Measurements from ENCODE around the gene EVA1C.

EVA1C gene

DNA sequence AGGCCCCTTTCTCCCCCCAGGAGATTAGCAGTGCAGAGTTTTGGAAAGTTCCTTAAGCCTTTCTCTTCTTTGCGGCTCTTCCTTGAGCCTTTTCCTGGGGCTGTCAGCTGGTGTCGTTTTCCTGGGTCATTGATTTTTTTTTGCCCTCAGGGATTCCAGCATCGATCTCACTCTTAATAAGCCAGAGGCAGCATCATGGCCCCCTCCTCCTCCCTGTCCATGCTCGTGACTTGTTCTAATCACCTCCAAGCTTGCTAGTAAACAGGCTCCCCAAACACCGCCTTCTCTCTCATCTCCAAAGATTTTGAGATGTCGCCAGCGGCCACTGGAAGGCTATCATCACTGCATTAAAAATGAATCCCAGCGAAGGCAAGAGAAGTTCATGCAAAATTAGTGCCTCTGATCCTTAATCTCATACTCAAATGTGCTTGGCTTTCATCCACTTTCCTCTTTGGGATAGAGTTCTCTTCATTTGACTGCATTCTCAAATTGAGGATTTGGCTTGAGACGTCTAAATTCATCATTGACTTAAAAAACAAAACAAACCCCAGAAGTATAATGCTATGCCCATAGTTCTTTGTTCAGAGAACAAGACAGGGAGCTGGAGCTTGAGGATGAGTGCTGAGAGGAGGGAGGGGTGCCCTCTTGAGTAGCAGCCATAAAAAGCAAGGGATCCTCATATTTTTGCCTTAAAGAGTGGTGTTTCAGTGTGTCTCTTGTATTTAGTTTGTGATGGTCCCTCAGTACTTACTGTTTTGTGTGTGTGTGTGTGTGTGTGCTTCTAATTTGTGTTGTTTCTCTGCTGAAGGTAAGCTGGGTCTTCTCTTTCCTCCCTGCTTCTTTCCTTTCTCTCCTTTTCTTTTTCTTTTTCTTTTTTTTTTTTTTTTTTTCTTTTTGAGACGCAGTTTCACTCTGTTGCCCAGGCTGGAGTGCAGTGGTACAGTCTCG, 3.2 kb downstream of the EVA1C start:
- no peak for DNase-seq (ENCODE audit: low read depth)
- peak overlapping the region; percentile 74 for H3K4me3 ChIP-seq (ENCODE audit: low read length)
- TF ChIP-seq, protein P1, sequence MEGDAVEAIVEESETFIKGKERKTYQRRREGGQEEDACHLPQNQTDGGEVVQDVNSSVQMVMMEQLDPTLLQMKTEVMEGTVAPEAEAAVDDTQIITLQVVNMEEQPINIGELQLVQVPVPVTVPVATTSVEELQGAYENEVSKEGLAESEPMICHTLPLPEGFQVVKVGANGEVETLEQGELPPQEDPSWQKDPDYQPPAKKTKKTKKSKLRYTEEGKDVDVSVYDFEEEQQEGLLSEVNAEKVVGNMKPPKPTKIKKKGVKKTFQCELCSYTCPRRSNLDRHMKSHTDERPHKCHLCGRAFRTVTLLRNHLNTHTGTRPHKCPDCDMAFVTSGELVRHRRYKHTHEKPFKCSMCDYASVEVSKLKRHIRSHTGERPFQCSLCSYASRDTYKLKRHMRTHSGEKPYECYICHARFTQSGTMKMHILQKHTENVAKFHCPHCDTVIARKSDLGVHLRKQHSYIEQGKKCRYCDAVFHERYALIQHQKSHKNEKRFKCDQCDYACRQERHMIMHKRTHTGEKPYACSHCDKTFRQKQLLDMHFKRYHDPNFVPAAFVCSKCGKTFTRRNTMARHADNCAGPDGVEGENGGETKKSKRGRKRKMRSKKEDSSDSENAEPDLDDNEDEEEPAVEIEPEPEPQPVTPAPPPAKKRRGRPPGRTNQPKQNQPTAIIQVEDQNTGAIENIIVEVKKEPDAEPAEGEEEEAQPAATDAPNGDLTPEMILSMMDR (conservative IDR thresholded peaks at IDR 0.05; ENCODE audit: low read depth, low read length): no peak

DNA sequence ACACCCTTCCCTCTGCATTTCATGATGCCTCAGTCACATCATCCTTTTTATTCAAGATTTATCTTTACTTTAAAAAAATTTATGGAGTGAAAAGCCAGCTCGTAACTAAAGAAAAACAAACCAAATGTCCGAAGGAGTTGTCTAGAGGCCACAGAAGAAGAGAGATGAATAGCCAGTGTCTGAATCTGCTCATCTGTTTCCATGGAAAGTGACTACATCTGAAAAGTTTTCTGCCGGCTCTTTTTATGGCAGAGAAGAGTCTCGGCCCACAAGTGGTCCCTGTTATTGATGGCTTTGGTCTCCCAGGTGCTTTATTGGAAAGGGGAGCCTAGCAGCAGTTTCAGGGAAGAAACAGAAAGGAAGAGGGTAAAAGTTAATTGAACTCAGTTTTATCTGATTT, 5.6 kb downstream of the EVA1C start:
- TF ChIP-seq, protein P1 (conservative IDR thresholded peaks at IDR 0.05; ENCODE audit: low read depth, low read length): no peak
- DNase-seq (ENCODE audit: low read depth): no peak
- H3K4me3 ChIP-seq (ENCODE audit: low read length): no peak overlapping the region

DNA sequence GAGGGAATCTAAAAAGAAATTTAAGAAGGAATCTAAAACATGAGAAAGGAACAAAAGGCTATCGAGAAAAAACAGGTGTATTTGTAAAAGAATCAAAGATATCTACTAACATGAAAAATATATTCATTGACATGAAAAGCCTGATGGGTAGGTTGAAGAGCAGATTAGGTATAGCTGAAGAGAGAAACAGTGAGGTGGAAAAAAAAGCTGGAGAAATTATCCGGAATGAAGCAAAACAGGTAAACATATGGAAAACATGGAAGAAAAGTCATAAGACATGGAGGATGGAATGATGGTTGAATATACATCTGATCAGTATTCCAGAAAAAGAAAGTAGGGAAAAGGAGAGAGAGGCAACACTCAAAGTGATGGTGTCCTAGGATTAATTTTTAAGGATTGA, 9.6 kb downstream of the EVA1C start:
- H3K4me3 ChIP-seq (ENCODE audit: low read length): no peak overlapping the region
- TF ChIP-seq, protein P1 (conservative IDR thresholded peaks at IDR 0.05; ENCODE audit: low read depth, low read length): no peak
- no peak for DNase-seq (ENCODE audit: low read depth)

DNA sequence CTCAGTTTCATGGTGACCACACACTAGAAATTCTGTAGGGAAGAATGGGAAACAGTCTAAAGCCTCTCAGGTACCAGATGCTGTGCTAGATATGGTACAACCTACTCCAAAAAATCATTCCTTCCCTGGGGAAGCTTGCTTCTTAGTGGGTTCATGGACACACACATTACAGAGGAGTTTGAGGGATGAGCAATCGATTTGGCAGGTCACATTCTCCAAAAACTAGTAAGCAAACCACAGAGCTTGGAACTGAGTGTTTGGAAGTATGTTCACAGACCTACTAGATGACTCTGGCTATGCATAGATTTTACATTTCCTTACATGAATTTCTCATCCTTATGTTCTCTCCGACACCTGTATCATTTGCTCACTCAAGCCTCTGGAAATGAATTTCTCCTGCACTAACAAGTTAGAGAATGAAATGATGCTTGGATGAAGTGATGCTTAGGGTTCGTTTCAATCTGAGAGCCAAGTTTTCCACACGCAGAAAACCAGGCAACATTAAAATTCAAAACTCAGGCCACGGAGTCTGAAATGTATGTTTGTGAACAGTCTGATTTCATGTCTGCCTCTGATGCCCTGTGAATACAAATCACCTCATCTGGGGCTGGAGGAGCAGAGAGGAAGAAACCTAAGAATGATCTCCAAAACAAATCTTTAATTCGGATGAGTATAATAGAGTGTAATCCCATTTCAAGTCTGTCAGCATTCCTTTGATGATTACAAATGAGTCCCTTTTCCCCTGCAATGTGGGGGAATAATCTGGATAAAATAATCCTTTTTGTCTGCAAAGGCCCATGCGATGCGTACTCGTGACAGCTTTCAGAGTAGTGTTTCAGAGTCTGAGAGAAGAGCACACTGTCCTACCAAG, 11.0 kb downstream of the EVA1C start:
- H3K4me3 ChIP-seq (ENCODE audit: low read length): no peak overlapping the region
- DNase-seq (ENCODE audit: low read depth): no peak
- TF ChIP-seq, protein P1 (conservative IDR thresholded peaks at IDR 0.05; ENCODE audit: low read depth, low read length): no peak

DNA sequence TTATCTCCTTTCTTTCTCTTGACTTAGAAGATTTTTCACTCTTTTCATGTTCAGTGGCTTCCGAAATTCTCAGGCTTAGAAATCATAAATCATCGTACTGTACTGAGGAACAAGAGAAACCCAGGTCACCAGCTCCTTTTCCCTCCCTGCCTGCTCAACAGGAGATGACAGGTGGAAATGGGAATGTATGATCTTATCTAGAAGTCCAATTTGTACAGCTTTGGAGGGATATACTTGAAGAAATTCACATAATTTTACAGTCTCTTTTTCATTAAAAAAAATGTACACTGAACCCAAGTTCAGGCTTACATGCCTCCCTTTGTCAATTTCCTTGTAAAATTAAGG, 11.7 kb downstream of the EVA1C start:
- no peak for DNase-seq (ENCODE audit: low read depth)
- no peak overlapping the region for H3K4me3 ChIP-seq (ENCODE audit: low read length)
- TF ChIP-seq, protein P1 (conservative IDR thresholded peaks at IDR 0.05; ENCODE audit: low read depth, low read length): no peak

DNA sequence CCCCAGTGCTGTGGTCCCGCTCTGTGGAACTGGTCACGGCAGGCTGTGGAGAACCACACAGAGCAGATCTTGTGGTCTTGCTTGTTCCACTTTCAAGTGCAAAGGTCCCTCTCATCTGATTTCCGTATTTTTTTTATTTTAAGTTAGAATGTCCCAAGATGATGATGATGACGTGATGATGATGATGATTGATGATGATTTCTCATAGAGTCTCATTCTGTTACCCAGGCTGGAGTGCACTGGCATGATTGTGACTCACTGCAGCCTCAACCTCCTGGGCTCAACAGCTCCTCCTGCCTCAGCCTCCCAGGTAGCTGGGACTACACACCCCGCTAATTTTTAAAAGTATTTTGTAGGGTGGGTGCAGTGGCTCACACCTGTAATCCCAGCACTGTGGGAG, 12.2 kb downstream of the EVA1C start:
- DNase-seq (ENCODE audit: low read depth): no peak
- TF ChIP-seq, protein P1 (conservative IDR thresholded peaks at IDR 0.05; ENCODE audit: low read depth, low read length): no peak
- no peak overlapping the region for H3K4me3 ChIP-seq (ENCODE audit: low read length)
